ENCODE data around the gene PAPLN.

Gene PAPLN

DNA sequence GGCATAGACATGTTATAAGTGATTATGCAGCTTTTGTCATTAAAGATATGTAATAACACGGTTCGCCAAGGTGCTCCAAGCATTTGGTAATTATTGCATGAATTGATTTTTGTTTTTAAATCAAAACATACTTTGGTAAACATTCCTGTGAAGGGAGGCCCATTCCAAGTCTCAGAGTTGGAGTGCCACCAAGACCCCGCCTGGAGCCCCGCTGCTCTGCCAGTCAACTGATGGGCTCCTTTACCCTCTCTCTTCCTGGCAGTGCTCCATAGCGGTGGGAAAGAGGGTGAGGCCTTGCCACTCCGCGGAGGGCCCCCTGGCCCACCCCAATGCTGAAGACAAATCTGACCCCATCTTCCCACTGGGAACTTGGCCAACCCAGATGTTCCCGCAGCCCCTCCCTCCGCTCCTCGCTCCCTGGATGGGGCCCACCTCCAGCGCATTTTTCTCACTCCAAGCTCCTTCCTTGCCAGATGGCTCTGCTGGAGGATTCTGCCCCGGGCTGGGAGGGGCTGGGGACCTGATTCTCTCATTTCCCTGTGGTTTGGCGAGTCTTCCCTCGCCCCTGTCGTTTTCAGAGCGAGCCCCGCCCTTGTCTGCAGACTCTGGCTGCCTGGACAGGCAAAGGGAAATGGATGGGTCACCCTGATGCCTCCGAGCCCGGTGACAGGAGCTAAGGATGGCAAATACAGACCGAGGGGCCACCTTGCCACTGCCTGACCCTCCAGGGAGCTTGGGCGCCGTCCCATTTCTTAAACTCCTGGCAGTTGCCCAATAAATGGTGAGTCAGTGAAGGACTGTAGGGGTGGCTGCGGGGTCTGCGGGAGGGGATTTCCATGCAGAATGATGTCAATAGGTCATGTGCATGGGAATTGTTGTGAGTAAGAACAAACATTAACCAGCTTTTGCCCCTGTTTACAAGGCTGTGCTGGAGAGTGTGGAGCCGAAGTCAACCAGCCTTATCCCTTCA is 9.2 kb upstream of the PAPLN start:
- in situ Hi-C loops (cut with MboI; ENCODE audit: low sequenced_read_pairs) = no loop called here

GRCh38 chr14:73230051-73230450 is 7.3 kb upstream of the PAPLN start:
- in situ Hi-C loops (cut with MboI; ENCODE audit: low sequenced_read_pairs) = no loop called here

DNA sequence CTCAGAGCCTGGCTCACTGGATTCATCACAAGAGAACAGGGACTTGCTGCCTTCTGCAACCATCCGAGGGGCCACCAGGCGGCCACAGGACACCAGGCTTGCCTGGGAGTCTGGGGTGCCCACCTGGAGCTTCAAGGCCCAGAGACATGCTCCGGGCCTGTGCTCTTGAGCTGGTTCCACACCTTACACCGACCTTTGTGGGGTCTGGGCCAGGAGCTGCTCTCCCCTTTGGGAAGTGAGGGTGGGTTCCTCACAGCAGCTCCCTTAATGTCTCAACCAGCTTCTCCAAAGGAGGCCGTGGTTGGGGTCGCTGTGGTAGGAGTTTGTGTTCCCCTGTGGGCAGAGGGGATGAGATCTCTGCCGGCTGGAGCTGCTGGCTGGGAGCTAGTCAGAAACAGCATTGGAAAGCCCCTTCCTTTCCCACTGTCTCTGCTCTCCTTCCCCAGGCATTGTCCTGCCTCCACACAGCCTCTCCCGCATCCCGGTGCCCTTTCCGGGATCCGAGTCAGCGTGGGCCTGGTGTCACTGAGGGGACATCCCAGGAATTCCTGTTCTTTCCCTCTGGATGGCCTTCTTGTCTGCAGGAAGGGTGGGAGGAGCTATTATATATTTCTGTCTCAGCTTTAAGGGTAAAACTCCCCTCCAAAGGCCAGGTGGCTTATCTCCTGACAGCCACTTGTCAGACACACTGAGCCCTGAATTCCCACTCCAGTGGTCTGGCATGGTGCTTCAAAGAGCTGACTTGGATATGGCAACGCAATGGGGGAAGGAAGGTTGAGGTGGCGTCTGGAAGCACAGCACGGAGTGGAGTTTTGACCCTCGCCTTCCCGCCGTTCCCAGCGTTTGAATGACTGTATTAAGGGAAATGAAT is 5.1 kb upstream of the PAPLN start:
- in situ Hi-C loops (cut with MboI; ENCODE audit: low sequenced_read_pairs) = no loop called here

- in situ Hi-C loops (cut with MboI; ENCODE audit: low sequenced_read_pairs) = no loop called here
These were observed 4.3 kb upstream of the PAPLN start for GRCh38 chr14:73232984-73233383.

DNA sequence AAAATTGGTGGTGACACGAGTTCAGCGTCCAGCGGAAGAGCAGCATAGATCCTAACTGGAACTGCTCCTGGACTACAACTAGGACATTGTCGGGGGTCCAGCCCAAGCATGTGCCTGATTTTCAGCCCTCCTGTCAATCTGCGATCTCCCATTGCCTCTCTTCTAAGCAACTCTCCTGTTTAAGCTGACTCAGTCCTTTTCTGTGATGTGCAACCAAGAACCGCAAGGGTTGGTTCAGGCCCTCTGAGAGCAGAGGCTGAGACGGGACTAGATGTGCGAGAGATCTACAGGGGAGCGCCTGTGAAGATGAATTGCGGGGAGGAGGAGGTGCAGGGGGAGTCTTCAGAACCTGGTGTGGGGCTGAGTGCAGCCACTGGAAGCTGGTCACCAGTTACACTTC is 3.7 kb upstream of the PAPLN start:
- in situ Hi-C loops (cut with MboI; ENCODE audit: low sequenced_read_pairs) = no loop called here

DNA sequence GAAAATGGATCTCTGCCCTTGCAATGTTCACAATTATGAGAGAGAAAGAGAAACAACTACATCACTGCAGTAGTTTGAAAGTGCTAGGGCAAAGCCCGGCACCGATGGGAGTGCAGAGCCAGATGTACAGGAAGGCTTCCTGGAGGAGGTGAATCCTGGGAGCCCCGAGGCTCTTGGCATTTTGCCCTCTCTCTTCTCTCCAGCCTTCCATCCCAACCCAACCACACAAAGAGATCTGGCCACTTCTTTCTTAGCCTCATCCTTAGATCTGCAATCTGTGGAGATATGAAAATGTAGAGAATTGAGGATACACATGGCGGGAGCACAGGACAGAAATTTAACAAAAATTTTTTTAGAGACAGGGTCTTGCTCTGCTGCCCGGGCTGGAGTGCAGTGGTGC is 3.3 kb upstream of the PAPLN start:
- in situ Hi-C loops (cut with MboI; ENCODE audit: low sequenced_read_pairs) = no loop called here

GRCh38 chr14:73234586-73235394 is 2.5 kb upstream of the PAPLN start:
- in situ Hi-C loops (cut with MboI; ENCODE audit: low sequenced_read_pairs) = no loop called here

DNA sequence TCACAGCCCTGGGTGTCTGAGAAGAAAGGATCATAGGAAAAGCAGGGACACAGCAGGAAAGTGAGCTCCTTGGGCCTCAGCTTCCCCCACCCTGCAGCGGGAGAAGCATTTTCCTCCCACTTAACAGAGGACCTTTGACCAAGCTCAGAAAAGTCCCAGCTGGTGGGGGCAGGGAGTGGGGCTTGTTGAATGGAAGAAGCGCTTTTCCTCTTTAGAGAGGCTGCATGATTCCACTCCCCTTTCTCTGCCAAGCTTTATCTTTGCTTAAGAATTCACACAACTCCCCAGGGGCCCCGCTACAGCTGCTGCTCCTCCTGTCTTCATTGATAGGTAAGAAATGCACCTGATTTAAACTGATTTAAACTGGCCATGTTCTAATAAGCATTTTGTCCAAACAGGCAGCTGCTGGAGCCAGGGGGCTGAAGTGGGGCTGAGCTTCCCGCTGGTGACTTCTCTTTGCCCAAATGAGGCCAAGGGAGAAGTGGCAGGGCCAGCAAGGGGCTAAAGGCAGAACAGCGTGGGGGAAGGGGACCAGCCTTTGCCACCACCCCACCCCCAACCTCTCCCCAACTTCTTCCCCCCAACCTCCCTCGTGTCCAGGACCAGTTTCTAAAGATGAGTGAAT is 1.7 kb upstream of the PAPLN start:
- in situ Hi-C loops (cut with MboI; ENCODE audit: low sequenced_read_pairs) = no loop called here

DNA sequence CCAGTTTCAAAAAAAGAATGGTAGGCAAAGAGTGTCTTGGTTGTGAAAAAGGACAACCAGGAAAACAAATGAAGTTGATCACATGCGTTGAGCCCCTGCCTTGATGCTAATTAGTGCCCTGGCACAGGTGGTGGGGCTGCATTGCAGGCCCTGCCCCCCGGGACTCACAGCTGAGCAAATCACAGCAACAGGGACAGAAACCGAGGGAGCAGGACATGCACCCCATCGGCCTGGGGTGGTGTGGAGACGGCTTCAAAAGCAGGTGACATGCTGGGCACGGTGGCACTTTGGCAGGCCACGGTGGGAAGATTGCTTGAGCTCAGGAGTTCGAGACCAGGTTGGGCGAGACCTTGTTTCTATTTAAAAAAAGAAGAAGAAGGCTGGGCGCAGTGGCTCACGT is 1.1 kb upstream of the PAPLN start:
- in situ Hi-C loops (cut with MboI; ENCODE audit: low sequenced_read_pairs) = no loop called here

GRCh38 chr14:73236752-73237218 is 521 bp upstream of the PAPLN start:
- in situ Hi-C loops (cut with MboI; ENCODE audit: low sequenced_read_pairs) = no loop called here

GRCh38 chr14:73237786-73238423 is 599 bp downstream of the PAPLN start:
- in situ Hi-C loops (cut with MboI; ENCODE audit: low sequenced_read_pairs) = no loop called here

DNA sequence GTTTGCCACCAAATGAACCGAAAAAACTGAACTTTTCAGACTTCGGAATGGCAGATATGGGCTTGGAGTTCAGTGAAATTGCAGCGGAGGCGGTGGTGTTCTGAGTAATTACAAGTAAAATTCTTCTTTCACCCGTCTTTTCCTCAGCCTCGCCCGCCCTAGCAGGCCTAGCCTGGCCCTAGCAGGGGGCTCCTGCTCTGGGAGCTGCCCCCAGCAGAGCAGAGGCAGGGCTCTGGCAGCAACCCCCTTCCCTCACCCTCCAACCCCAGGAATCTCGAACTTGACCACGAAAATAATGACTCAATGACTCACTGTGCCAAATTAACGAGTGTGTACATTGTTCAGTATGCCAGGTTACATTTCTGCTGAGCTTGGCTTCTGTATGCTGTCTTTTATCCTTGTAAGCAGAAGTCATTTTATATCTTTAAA is 1.1 kb downstream of the PAPLN start:
- in situ Hi-C loops (cut with MboI; ENCODE audit: low sequenced_read_pairs) = no loop called here

DNA sequence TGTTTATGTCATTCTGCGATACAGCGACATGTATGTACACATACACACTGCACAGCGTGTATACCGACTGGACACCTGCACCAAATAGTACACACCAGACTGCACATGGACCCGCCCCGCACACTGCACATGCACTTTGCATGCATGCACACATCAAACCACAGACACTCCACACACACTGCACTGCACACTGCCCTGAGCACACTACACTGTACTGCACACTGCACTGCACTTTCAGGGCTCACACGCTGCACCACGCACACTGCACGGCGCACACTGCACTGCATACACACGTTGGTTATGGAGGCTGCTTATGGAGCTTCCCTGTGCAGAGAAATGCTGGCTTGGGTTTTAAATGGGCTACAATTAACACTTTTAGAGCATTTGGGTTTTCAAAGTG is 1.6 kb downstream of the PAPLN start:
- in situ Hi-C loops (cut with MboI; ENCODE audit: low sequenced_read_pairs) = no loop called here

- in situ Hi-C loops (cut with MboI; ENCODE audit: low sequenced_read_pairs) = no loop called here
These were observed 2.3 kb downstream of the PAPLN start for GRCh38 chr14:73239393-73240241.

GRCh38 chr14:73240816-73241480 is 3.6 kb downstream of the PAPLN start:
- in situ Hi-C loops (cut with MboI; ENCODE audit: low sequenced_read_pairs) = no loop called here

DNA sequence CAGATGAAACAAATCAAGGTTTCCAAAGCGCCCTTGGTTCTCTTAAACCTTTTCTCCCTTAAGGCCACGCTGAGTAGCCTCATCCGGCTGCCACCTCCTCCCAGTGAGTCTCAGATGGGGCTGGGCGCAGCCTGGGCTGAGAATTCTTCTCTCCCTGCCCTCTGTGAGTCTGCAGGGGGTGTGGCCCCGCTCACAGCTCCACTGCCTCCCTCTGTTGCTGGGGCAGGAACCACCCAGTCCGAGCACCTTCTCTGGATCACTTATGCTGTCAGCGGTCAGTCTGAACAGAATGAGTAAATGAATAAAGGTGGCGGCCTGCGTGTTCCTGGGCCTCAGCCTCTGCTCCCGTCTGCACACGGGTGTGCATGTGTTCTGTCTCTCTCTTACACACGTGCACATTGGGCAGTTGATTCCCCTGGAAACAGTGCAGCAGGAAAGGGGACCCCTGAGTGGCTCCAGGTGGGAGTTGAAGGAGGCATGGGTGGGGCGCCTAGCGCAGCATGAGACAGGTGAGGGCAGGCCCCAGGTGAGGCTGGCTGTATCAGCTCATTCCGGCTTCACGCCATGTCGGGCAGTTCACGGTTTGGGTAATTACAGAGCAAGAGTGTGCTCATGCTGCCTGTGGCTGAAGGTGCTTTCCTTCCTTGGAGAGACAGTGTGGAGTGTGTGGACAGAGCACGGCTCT is 4.3 kb downstream of the PAPLN start:
- in situ Hi-C loops (cut with MboI; ENCODE audit: low sequenced_read_pairs) = no loop called here

GRCh38 chr14:73242357-73242901 is 5.1 kb downstream of the PAPLN start:
- in situ Hi-C loops (cut with MboI; ENCODE audit: low sequenced_read_pairs) = no loop called here

DNA sequence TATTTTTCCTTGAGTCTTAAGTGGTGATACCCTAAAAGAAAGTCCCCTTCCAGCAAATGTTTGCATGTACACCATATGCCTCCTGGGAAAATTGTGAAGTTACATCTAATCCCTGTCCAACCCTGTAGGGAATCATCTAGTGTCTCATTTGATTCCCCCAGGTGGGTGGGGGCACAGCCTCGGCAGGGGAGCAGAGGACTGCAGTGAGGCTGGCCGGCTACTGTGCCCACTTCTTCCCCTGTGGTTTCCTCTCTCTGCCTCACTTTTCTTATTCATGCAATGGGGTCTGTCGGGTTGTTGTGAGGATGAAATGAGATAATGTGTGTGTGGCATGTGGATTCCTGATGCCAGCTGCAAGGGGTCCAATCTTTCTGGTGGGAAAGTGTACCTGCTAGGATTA is 6.0 kb downstream of the PAPLN start:
- in situ Hi-C loops (cut with MboI; ENCODE audit: low sequenced_read_pairs) = no loop called here
